Nucleus accumbens (tissue), 56 donors: Measurements from ENCODE around the gene TMEM9B.
A peak's percentile ranks its signal among the peaks of the same experiment; 100 is the strongest.
"Not testable (repeated sequence)": the region's sequence is repeated elsewhere in the genome, so short reads cannot be mapped to it uniquely, and the experiment has no call there.

Experiments
- DNase-seq, 56 donors: peaks; one replicate each; lab custom pipeline; 2025; lab: John Stamatoyannopoulos, UW

The TMEM9B gene

GRCh38 chr11:8964324-8965320 lies at the start of gene TMEM9B:
TMEM9B (minus strand) TSS chr11:8964442; CDS start chr11:8964313, 129 bp downstream.
- DNase-seq: peak; percentile 27 to 92 (median 84)

- DNase-seq: no peak
These were observed 49.1 kb upstream of the TMEM9B start for GRCh38 chr11:9013373-9013772.

GRCh38 chr11:9009538-9009937 lies 45.3 kb upstream of the TMEM9B start:
- DNase-seq: not testable (repeated sequence)

- DNase-seq: no peak
These were observed 44.4 kb upstream of the TMEM9B start for GRCh38 chr11:9008661-9009060.

- DNase-seq: no peak
These were observed 43.8 kb upstream of the TMEM9B start for GRCh38 chr11:9008011-9008550.

GRCh38 chr11:9005087-9005486 lies 40.8 kb upstream of the TMEM9B start:
- DNase-seq: no peak

- peak in 2 of 56 donors; percentile 14 to 71 for DNase-seq
These were observed 40.1 kb upstream of the TMEM9B start for GRCh38 chr11:9004183-9004926.

- peak in 36 of 56 donors; percentile 4 to 81 (median 36) for DNase-seq
These were observed 39.4 kb upstream of the TMEM9B start, which contains the start of gene NRIP3 for GRCh38 chr11:9003573-9004182. NRIP3 (minus strand) TSS chr11:9004001; CDS start chr11:9003935, 66 bp downstream.

- peak in 2 of 56 donors; percentile 5 to 16 for DNase-seq
These were observed 38.8 kb upstream of the TMEM9B start for GRCh38 chr11:9002920-9003572.

- DNase-seq: peak in 5 of 56 donors; percentile 8 to 21 (median 16)
These were observed 37.5 kb upstream of the TMEM9B start for GRCh38 chr11:9001736-9002135.

- no peak for DNase-seq
These were observed 33.8 kb upstream of the TMEM9B start for GRCh38 chr11:8998017-8998416.

- DNase-seq: no peak
These were observed 33.2 kb upstream of the TMEM9B start for GRCh38 chr11:8997451-8997850.

GRCh38 chr11:8989453-8989852 lies 25.2 kb upstream of the TMEM9B start:
- DNase-seq: no peak

- no peak for DNase-seq
These were observed 24.3 kb upstream of the TMEM9B start for GRCh38 chr11:8988329-8989234.

GRCh38 chr11:8987446-8987845 lies 23.2 kb upstream of the TMEM9B start:
- DNase-seq: no peak

- DNase-seq: not testable (repeated sequence)
These were observed 22.5 kb upstream of the TMEM9B start for GRCh38 chr11:8986772-8987171.

- no peak for DNase-seq
These were observed 21.2 kb upstream of the TMEM9B start for GRCh38 chr11:8985462-8985861.

GRCh38 chr11:8983552-8983951 lies 19.3 kb upstream of the TMEM9B start:
- DNase-seq: no peak

GRCh38 chr11:8980485-8980884 lies 16.2 kb upstream of the TMEM9B start:
- DNase-seq: no peak
